ENCODE results near the gene DNAH8. TPM values are rescaled to one million over a fixed set of nuclear protein-coding genes. Genes with fewer than 3 reads are reported as not detected.

The DNAH8 gene
- total and polyA plus RNA-seq, 3 donors from 2014 or later, result 17.2 to 23.7 (median 19.0) TPM

GRCh38 chr6:38806833-38807232 lies 91.7 kb downstream of the DNAH8 start:
- no peak for DNase-seq
- no peaks in the 10 kb centered on the region for H3K36me3 ChIP-seq (ENCODE audit: low read depth, missing control alignments)
- 92% methylated on average over 3 of the region's 3 CpGs for WGBS, 2 donors
- H3K4me1 ChIP-seq, result no peaks in the 10 kb centered on the region
- H3K4me3 ChIP-seq, result no peak overlapping the region
- no peaks in the 10 kb centered on the region for H3K27me3 ChIP-seq
- H3K27ac ChIP-seq, result no peak overlapping the region
- intact Hi-C loops (cut with DNase I; ENCODE audit: low total_unique reads), result no loop called here
- H3K9me3 ChIP-seq, result no peaks in the 10 kb centered on the region
- TF ChIP-seq CTCF (IDR thresholded peaks at IDR 0.05) (no peak), POLR2A (IDR thresholded peaks at IDR 0.05) (no peak)

GRCh38 chr6:38808039-38808438 lies 92.9 kb downstream of the DNAH8 start:
- 60 to 88% methylated on average over 3 of the region's 3 CpGs for WGBS, 2 donors
- no peak for TF ChIP-seq POLR2A (IDR thresholded peaks at IDR 0.05)
- TF ChIP-seq CTCF (IDR thresholded peaks at IDR 0.05), result no peak
- no peaks in the 10 kb centered on the region for H3K4me1 ChIP-seq
- H3K9me3 ChIP-seq, result no peaks in the 10 kb centered on the region
- no peaks in the 10 kb centered on the region for H3K36me3 ChIP-seq (ENCODE audit: low read depth, missing control alignments)
- intact Hi-C loops (cut with DNase I; ENCODE audit: low total_unique reads), result no loop called here
- H3K4me3 ChIP-seq, result no peak overlapping the region
- no peak for DNase-seq
- no peak overlapping the region for H3K27ac ChIP-seq
- no peaks in the 10 kb centered on the region for H3K27me3 ChIP-seq

- Histone ChIP-seq H3K9me3 (no peaks in the 10 kb centered on the region), H3K4me3 (no peak overlapping the region), H3K27ac (no peak overlapping the region), H3K27me3 (no peaks in the 10 kb centered on the region), H3K36me3 (ENCODE audit: low read depth, missing control alignments) (no peaks in the 10 kb centered on the region), H3K4me1 (no peaks in the 10 kb centered on the region)
- intact Hi-C loops (cut with DNase I; ENCODE audit: low total_unique reads), result no loop called here
- TF ChIP-seq CTCF (IDR thresholded peaks at IDR 0.05), result no peak
- TF ChIP-seq POLR2A (IDR thresholded peaks at IDR 0.05), result no peak
- 31 to 44% methylated on average over 5 of the region's 5 CpGs for WGBS, 2 donors
- no peak for DNase-seq
Observed at GRCh38 chr6:38813041-38813823, 98.1 kb downstream of the DNAH8 start.

- DNase-seq, result no peak
- Histone ChIP-seq H3K9me3 (no peaks in the 10 kb centered on the region), H3K36me3 (ENCODE audit: low read depth, missing control alignments) (no peaks in the 10 kb centered on the region), H3K4me1 (no peaks in the 10 kb centered on the region), H3K27me3 (no peaks in the 10 kb centered on the region), H3K27ac (no peak overlapping the region), H3K4me3 (no peak overlapping the region)
- intact Hi-C loops (cut with DNase I; ENCODE audit: low total_unique reads), result no loop called here
- WGBS, 2 donors, result 71 to 82% methylated on average over 5 of the region's 5 CpGs
- TF ChIP-seq CTCF (IDR thresholded peaks at IDR 0.05) (no peak), POLR2A (IDR thresholded peaks at IDR 0.05) (no peak)
Observed at GRCh38 chr6:38814761-38815160, 99.7 kb downstream of the DNAH8 start.

GRCh38 chr6:38815250-38815649 lies 100.1 kb downstream of the DNAH8 start:
- intact Hi-C loops (cut with DNase I; ENCODE audit: low total_unique reads), result no loop called here
- no peaks in the 10 kb centered on the region for H3K4me1 ChIP-seq
- no peak for TF ChIP-seq POLR2A (IDR thresholded peaks at IDR 0.05)
- no peak for TF ChIP-seq CTCF (IDR thresholded peaks at IDR 0.05)
- no peak overlapping the region for H3K27ac ChIP-seq
- no peaks in the 10 kb centered on the region for H3K9me3 ChIP-seq
- no peaks in the 10 kb centered on the region for H3K36me3 ChIP-seq (ENCODE audit: low read depth, missing control alignments)
- H3K4me3 ChIP-seq, result no peak overlapping the region
- 93 to 94% methylated on average over 8 of the region's 8 CpGs for WGBS, 2 donors
- no peaks in the 10 kb centered on the region for H3K27me3 ChIP-seq
- DNase-seq, result no peak

Measured in testis (tissue), 3 donors.